Activated CD4-positive, alpha-beta T cell treated with anti-CD3 and anti-CD28 coated beads, Interleukin-2, amount 50 U/mL, for 24 hours (primary cell): ENCODE data around the gene C10orf105.

ENCODE experiments used
- DNase-seq, 2 donors: peaks; one replicate each; pipeline ENCODE4 v3.0.0-alpha.2; 2020; ENCODE audit warnings: low read depth in 1 of 2, low spot score in 1 of 2

Gene C10orf105

GRCh38 chr10:71751515-71752224 is 32.1 kb upstream of the C10orf105 start:
- no peak for DNase-seq

DNA sequence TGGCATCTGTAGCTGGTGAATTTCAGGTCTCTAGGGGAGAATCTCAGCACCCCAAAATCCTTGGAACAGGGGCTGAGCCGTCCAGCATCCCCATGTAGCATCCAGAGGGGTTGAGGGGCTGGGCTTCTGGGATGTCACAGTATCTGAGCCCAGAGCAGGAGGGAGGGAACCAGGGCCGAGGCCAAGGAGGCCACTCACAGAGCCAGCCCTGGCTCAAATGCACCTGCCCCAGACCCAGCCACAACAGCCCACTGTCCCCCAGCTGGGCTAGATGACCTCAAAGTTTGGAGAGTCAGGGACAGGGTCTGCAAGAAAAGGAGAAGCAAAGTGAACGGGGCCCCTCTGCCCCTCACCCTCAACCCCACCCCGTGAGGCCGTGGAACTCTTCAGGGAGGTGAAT is 31.4 kb upstream of the C10orf105 start:
- DNase-seq = no peak

- DNase-seq = no peak
These were observed 30.7 kb upstream of the C10orf105 start for GRCh38 chr10:71750124-71750841.

DNA sequence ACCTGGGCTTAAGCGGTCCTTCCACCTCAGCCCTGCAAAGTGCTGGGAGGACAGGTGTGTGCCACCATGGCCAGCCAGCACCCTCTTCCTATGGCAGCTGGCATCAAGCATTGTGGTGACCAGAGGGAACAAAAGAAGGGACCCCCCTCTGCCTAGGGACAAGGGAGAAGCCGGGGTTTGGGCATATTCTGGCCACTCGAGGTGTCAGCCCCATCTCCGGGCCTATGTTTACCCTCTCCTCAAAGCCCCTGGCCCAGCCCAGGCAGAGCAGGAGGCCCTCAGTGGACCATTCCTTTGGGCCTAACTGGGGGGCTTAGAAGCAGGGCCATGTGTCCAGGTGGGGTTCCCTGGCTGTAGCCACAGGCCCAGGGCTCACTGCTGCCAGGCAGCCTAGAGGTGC is 29.8 kb upstream of the C10orf105 start:
- DNase-seq = no peak

- DNase-seq = peak in 1 of 2 donors; percentile 56
These were observed 29.2 kb upstream of the C10orf105 start for GRCh38 chr10:71748671-71749191.

- DNase-seq = no peak
These were observed 28.3 kb upstream of the C10orf105 start for GRCh38 chr10:71747551-71748523.

GRCh38 chr10:71747039-71747531 is 27.5 kb upstream of the C10orf105 start:
- no peak for DNase-seq

DNA sequence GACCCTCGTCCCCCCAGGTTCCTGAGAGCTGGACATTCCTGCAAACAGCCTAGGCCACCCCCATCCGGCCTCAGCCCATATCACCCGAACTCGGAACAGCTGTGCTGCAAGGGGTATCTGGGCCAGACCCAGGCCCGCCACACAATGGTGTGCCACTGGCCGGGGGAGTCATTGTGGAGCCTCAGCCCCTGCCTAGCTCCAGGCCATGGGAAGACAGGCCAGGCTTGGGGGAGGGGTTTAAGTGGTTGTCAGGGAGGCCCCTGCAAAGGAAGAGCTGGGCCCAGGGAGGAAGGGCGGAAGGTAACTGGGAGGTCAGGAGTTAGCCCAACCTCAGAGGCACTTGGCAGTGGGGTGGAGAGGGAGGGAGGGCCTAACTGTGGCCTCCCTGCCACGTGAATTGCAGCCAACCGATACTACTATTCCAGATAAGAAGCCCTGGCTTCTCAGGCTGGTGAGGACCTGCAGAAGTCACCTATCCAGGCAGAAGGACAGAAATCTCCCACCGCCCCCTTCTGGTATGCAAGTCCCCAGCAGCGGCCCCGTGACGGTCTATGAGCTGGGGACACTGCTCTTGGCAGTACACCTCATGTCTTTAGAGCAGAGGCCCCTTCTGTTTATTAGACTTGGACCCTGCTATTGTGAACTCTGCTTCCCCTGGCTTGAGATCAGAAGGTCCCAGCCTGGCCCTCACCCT is 26.9 kb upstream of the C10orf105 start:
- no peak for DNase-seq

- no peak for DNase-seq
These were observed 26.2 kb upstream of the C10orf105 start for GRCh38 chr10:71745664-71746250.

DNA sequence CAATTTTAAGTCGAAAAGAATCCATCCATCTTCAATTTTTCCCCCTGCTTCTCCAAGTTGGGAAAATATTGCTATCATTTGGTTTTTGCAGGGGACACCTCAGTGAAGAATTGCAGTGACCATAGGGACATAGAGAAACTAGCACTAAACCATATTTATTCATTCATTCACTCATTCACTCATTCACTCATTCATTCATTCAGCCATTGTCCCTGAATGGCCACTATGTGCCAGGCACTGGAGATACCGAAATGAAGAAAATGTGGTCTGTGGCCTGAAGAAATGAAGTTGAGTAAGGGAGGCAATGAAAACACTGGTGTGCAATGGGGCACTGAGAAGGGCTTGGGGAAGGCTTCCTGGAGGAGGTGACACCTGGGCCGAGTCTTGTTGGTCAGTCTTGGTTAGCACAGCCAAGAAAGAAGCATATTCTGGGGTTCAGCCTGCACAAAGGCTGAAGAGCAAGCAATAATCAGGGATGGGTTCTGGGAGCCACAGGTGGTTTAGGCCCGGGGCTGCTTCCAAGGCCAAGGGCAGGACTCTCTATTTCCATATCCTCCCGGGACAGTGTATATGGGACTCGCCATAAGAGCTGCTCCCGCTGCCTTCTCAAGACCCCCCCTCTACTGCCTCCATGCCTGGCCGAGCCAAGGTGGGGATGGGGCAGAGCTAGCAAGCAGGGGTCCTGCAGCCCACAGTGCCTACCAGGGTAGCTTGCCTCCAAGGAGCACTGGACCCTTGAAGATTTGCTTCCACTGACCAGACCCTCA is 25.5 kb upstream of the C10orf105 start:
- no peak for DNase-seq

- DNase-seq = no peak
These were observed 24.3 kb upstream of the C10orf105 start for GRCh38 chr10:71743866-71744265.

DNA sequence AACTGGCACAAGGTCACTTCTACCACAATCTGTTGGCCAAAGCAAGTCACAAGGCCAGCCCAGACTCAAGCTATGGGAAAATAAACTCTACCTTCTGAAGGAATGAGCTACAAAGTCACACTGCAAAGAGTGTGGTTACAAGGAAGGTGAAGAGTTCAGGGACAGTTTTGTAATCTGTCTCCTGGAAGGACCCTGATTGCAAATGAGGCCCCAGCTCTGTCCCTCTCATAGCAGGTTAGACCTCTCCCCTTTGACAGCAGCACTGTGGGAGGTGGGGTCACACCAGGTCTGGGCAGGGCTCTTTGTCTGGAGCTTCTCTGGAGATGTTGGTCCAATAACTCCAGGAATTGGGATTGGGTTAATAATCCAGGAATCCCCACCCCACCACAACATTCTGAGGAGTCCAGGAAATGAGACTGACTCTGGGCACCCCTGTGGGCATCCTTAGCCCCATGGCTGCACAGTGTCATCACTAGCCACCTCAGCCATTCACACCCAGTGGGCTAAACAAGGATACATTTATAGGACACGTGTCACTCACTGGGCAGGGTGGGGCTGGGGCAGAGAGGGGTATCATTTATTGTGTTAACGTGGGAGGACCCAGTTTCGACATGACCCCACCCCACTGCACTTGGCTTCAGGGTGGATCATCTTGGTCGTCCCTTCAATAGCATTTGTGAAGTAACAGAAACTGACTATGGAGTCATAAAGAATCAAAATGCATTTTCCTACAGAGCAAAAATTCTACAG is 23.7 kb upstream of the C10orf105 start:
- no peak for DNase-seq

DNA sequence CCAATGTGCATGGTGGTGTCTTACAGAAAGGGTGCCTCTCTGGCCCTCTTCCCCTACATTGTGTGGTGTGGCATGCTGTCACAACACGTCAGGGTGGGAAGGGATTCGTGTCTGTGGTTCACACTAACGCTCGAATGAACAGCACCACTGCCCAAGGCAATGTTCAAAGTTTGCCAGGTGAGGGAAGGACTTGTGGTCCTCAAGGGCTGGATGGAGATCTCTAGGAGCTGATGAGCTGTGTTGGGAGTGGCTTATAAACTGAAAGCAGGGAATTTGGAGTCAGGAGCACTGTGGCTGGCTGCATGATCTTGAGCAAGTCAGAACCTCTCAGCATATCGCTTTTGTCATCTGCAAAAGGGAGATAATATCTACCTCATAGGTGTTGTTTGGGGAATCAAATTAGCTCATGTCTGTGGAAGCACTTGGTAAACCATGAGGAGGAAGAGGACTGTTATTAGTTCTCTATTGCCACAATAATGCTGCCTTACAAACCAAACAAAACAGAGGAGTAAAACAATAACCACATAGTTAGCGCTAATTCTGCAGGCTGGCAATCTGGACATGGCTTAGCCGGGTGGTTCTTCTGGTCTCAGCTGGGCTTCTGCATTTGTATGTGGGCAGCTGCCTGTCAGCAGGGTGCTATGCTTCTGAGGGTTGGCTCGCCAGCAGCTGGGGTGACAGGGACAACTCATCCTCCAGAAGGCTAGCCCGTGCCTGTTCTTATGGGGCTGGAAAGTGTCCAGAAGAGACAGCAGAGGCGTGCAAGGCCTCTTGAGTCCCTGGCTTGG is 22.9 kb upstream of the C10orf105 start:
- no peak for DNase-seq

- DNase-seq = no peak
These were observed 22.1 kb upstream of the C10orf105 start for GRCh38 chr10:71741671-71742070.

DNA sequence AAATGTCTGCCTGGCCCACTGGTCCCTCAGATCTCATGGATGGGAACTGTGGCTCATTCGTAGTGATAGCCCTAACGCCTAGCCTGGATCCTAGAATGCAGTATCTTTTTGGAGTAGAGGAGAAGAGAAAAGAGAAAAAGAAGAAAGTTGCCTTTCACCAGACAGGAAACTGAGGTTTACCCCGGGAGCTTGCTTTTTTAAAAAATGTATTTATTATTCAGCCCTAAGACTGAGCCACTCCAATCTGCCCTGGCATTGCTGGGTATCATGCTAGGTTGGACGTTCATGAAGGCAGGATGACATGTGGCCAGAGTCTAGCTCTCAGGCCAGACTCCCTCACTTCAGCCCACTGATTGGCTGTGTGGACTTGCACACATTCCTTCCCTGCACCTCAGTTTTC is 21.5 kb upstream of the C10orf105 start:
- DNase-seq = no peak

DNA sequence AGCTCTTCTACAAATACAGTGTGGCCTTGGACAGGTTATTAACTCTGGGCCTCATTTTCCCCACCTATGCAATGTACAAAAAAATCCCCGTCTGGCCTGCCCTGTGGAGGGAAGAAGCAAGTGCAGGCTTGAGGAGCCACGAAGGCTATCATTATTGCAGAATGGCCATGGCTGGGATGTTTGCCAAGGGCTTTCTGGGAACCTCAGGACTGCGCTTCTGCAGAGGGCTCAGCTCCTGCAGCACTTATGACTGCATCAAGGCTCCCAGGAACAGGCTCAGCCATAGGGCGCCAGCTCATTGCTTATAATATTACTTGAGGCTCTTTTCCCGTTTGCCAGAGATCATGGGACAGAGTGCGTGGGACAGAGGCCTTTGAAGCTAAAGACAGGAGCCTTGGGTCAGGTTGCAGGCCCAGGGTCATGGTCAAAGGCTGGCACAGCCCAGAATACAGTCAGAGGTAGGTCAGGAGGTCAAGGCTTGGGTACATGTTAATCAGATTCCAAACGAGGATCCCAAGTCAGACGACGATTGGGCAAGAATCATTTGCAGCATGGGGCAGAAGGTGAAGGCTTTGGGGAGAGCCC is 20.6 kb upstream of the C10orf105 start:
- no peak for DNase-seq

GRCh38 chr10:71739358-71739900 is 19.9 kb upstream of the C10orf105 start:
- no peak for DNase-seq
